Measurements from ENCODE around the gene OR10A5. TPM values are rescaled to one million over a fixed set of nuclear protein-coding genes. Genes with fewer than 3 reads are reported as not detected.
A peak's percentile ranks its signal among the peaks of the same experiment; 100 is the strongest.

OR10A5 gene
- total and polyA plus RNA-seq, 9 of the 15 experiments (the other 6 are each of a cell fraction or from before 2014, with no cell fraction given): 0.14 TPM; not detected in 8

DNA sequence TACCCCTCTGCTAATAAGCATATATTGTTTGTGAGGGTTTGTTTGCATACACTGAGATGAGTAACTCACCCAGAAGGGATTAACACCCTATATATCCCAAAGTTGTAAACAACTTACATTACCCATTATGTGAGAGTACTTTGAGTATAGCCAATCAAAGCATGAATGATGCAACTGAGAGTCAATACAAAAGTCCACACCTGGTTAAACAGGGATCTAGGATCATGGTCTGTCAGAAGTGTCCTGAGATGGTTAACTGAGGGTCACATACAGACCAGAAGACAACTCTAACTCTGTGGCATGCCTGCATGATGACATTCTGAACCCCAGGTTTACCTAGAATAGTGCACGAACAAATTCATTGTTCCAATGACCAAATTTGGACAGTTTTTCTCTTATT lies 17.4 kb upstream of the OR10A5 start:
- TF ChIP-seq ZC3H4 (CRISPR knock-in tag; IDR thresholded peaks at IDR 0.05; ENCODE audit: borderline replicate concordance) (no peak), TRIM24 (IDR thresholded peaks at IDR 0.05) (peak; percentile 78 to 85; a peak in 2 of 4 replicates), CBX5 (IDR thresholded peaks at IDR 0.05; ENCODE audit: borderline replicate concordance, low read depth) (no peak), CEBPG (CRISPR knock-in tag; IDR thresholded peaks at IDR 0.05) (peak; percentile 69), CEBPG (tag; conservative IDR thresholded peaks at IDR 0.05 in 1 of 2, IDR thresholded peaks at IDR 0.05 in 1 of 2) (peak in 1 of 2 experiments; percentile 94; a peak in 2 of 4 replicates), ZEB2 (IDR thresholded peaks at IDR 0.05) (peak; percentile 54; the same call in 1 of the 2 replicates), CSDE1 (IDR thresholded peaks at IDR 0.05) (no peak)
- TF ChIP-seq, protein P1, sequence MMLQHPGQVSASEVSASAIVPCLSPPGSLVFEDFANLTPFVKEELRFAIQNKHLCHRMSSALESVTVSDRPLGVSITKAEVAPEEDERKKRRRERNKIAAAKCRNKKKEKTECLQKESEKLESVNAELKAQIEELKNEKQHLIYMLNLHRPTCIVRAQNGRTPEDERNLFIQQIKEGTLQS (IDR thresholded peaks at IDR 0.05): peak; percentile 62; the same call in 1 of the 2 replicates
- TF ChIP-seq, protein P1 (CRISPR knock-in tag; conservative IDR thresholded peaks at IDR 0.05): no peak
- 20% methylated on average over 1 of the region's 1 CpG for WGBS (ENCODE audit: insufficient coverage, low coverage, missing lambda C conversion rate)
- no TSS peak for BruUV-seq (replicated peaks)
- H3K4me2 ChIP-seq (ENCODE audit: insufficient read depth, low read length): no peak overlapping the region
- no peak overlapping the region for H3K27ac ChIP-seq (ENCODE audit: extremely low read depth, low read depth, low read length)
- in situ Hi-C loops (cut with MboI): no loop called here
- H3K36me3 ChIP-seq (ENCODE audit: control insufficient read depth, insufficient read depth, low read length): no peaks in the 10 kb centered on the region
- no peak overlapping the region for H2AFZ ChIP-seq (ENCODE audit: low read depth, low read length)
- H3K79me2 ChIP-seq (ENCODE audit: control insufficient read depth, insufficient read depth, low read length): no peaks in the 10 kb centered on the region
- no peak overlapping the region for H3K4me3 ChIP-seq
- no peak for DNase-seq (ENCODE audit: extremely low read depth in 1 of 4, low spot score in 3 of 4)
- no peaks in the 10 kb centered on the region for H3K4me1 ChIP-seq (replicated peaks in 1 of 2; ENCODE audit: control insufficient read depth in 2 of 2, insufficient read depth in 2 of 2, low read length in 2 of 2)
- no peaks in the 10 kb centered on the region for H3K9me1 ChIP-seq (ENCODE audit: control insufficient read depth, insufficient read depth, low read length)
- no peaks in the 10 kb centered on the region for H3K27me3 ChIP-seq (ENCODE audit: control insufficient read depth in 2 of 2, insufficient read depth in 2 of 2, low read length in 2 of 2)
- ATAC-seq: peak; percentile 70
- H3K9ac ChIP-seq (ENCODE audit: insufficient read depth in 1 of 2, low read depth in 2 of 2, low read length in 2 of 2): no peak overlapping the region
- no peaks in the 10 kb centered on the region for H4K20me1 ChIP-seq (replicated peaks; ENCODE audit: control insufficient read depth, insufficient read depth, low read length)
- FAIRE-seq: no peak
- H3K9me3 ChIP-seq (replicated peaks; ENCODE audit: control insufficient read depth, insufficient read depth, low read depth, low read length): no peaks in the 10 kb centered on the region
- POLR2A ChIA-PET: no interaction called here
- CTCF ChIA-PET (ENCODE audit: low intra/inter-chr PET ratio): no interaction called here
- intact Hi-C loops (cut with micrococcal nuclease): no loop called here

All from K562 (cell line).